NCI-H2227 (cell line): ENCODE data around the gene DLG5.

Experiments
- DNase-seq: peaks from one replicate; lab custom pipeline; 2025; ENCODE audit not compliant: unreplicated experiment; lab: John Stamatoyannopoulos, UW

The DLG5 gene

DNA sequence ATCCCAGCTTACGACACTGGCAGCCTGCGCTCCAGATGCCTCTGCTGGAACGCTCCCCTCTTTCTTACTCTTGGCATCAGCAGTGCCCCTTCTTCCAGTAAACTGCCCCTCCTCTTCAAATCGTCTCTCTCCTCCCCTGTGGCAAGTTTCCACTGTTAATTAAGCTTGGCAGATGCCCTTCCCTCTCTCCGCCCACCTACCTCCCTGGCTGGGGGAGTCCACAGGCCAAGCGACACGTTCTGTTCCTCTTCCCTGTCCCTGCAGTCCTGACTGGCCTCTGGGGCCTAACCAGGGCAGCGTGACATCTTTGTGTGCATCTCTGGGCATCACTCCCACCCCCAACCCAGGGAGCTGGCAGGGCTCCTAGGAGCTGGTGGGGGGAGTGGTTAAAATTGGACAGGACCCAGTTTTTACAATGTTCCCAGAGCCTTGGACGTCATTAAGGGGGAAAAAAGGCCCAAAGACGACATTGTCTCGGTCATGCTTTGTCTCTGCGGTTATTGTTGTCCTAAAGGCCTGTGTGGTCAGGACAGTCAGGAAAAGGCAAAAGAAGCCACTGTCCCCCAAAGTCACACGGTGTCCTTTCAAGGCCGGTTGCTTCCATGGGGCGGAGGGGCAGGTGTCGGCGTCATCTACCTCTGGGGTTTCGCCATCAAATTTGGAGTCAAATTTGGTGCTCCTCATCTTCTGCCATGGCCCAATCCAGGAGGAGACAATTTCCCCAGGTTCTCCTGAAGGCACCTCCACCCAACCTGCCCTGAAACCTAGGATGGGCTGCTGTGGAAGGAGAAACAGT, 54.2 kb downstream of the DLG5 start:
- no peak for DNase-seq

DNA sequence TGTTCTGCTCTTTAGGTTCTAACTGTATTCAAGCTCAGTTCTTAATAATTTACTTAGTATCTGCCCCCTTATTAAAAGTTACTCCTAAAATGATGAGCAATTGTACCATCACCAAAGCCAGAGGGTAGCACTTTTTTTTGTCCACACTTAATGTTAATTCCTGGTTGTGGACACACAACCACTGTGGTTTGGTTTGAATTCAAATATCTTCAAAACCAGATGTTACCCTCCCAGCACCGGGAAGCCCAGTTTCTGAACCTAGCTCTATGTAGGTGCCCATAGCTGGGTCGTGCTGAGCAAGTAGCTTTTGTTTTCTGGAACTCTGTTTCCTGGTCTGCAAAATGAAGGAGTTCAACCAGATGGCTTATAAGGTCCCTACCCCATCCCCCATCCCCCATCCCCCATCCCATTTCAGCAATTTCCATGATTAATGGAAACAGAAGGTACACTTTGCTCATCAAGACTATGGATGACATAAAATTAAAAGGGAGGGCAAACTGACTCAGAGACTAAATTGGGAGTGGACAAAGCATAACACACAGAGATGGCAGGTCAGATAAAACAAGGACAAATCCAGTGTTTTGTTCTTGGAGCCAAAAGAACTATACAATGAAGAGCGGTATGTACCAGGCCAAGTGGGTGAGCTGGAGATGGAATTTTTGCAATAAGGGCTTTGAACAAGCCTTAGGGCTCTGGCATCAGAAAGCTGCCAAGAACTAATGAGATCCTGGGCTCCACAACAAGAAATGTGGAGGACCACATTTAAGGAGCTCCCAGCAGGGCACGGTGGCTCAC, 56.7 kb downstream of the DLG5 start:
- no peak for DNase-seq

DNA sequence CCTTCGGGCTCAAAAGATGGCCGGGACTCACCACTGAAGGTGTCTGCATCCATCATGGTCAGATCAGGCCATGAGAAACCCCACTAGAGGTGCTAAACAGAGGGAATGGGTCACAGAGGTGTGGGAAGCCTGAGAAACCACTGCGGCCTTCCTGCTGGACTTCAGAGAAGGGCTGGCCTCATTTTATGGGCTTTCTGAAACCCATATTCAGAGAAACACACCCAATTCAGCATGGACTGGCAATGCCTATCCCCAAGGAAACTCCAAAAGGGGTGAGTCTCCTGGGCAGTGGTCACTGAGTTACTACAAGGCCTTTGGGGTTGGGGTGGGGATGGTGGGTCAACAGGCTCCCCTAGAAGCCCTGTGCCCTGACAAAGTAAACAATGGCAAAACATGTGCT, 58.0 kb downstream of the DLG5 start:
- no peak for DNase-seq

DNA sequence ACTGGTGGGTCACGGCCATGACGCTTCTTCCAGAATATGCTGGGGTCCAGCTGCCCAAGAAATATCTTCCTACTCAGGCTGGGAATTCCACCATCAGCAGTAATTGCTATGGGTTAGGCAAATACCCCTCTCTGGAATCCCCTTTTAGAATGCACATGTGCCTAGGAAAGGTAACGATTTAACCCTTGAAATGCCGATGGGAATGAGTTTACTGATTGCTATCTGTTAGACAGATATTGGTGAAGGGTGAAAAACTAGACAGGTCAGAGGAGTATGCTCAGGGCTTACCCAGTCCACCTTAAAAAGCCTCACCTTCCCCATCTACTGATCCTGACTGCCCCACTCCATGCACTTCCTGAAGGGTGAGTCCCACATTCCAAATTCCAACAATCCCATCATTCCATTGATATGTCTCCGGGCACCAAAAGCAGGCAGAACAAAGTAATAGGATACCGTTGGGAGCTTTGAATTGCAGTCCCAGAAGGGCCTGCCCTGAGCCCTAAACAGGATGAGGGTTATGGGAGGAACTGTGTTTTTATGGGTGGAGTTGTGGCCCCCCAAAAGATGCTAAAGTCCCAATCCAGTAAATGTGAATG, 59.3 kb downstream of the DLG5 start:
- no peak for DNase-seq

DNA sequence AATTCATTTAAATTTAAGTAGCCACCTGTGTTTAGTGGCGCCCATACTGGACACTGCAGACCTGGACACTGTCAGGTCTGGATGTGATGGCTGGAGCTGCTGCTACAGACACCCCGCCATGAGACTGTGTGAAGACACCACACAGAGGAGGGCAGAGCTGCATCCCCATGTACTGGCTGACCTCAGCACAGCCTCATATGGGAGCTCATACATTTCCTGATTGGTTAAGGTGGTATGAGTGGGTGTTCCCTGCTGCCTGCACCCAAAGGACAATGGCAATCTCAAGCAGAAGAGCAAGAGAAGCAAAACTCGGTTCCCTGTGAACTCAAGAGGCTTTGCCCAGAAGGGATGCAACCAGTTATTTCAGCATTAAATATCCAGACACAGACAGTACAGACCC, 60.0 kb downstream of the DLG5 start:
- no peak for DNase-seq

DNA sequence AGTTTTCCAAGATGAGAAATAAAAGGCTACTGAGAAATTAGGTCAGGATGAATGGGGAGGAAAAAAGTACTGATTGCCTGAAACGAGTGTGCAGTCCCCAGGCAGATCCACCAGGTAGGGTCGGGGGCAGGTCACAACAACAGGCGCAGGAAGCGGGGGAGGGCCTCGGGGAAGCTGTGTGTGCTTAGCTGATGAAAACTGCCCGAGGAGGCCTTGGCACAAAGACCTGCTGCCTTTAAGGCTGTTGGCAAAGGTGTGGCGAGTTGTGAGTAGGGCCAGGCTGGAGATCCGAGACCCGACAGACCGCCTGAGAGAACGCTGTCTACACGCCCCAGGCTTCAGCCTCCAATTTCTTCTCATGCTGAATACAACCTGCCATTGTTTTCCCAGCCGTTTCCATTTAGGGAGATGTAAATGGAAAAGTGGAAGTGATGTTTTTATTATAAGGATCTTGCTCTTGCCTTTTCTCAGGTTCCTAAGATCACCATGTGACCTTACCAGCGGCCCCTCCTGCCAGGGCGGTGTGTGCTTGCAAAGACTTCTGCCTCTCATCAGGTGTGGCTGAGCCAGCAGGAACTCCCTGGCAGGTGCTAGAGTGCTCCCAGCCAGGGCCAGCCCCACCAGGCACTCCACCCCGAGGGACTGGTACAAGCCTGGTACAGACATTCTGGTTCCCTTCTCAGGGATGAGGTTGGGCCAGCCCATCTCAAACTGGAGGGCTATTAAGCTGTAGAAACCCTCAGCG, 60.8 kb downstream of the DLG5 start:
- DNase-seq = peak; percentile 9

DNA sequence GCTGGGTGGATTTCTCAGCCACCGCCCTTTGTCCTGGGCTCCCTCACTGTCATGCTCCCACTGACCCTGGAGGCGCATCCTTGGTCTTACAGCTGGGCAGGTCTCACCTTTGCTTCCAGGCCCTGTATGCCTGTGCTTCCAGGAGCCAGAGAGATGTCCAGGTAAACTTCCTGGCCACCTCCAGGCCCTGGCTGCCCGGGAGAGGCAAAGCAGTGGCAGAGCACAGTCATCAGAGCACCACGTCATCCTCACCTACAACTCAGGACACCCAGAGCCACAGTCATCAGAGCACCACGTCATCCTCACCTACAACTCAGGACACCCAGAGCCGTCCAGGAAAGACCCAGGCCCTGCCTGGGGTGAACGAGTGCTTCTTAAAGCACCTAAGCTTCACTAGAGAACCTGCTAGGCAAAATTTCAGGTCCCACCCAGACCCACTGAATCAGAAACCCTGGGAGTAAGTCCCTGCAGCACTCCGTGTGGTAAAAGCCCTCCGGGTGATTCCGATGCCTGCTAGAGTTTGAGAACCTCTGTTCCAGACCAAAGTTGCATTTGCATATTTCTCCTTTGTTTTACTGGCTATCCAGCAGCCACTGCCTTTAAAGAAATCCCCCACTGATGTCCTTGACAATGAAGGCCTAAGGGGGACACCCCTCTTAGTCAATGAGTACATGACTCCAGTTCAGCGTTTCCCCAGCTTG, 62.3 kb downstream of the DLG5 start:
- DNase-seq = no peak

DNA sequence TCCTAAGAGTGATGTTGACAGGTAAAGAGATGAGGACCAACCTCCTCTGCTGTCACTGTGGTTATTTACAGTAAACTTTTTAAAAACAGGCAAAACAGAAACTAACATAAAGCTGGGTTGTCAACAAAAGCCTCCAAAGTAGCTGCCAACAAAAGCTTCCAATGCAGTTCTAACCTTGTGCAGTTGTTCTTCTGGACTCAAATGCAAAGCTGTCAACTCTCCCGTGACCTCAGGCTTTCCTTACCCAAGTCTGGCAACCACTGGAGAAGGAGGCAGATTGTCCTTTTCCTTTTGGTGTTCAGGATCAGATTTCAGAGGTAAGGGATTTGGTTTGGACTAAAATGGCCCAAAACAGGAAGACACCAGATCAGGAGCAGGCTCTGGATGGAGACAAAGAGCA, 63.1 kb downstream of the DLG5 start:
- no peak for DNase-seq

DNA sequence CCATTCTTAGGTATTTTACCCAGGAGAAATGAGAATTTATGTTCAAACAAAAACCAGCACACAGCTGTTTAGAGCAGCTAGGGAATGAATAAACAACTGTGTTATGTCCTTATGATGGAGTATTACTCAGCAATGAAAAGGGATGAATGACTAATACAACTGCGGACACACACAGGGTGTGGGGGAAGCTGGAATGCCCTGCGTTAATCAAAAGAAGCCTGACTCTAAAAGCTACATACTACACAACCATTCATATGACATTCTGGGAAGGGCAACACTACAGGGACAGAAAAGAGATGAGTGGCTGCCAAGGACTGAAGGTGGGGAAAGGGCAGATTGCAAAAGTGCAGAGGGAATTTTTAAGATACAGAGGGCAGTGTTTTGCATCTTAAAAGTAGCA, 64.0 kb downstream of the DLG5 start:
- no peak for DNase-seq

DNA sequence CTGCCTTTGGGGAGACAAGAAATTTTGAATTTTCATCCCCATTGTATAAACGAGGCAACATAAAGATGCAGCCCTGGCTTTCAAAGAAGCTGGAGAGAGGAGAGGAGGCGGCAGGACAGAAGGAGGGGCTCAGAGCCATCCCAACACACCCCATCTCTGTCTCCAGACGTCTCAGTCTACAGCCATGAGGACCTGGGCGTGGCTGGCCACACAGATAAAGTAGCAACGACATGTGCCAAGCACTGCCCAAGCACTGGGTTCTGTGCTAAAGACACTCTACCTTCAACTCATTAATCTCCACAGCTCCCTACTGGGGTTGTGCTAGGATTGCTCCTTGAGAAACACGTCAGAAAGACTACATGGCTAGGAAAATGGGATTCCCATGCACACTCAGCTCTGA, 65.2 kb downstream of the DLG5 start:
- no peak for DNase-seq

DNA sequence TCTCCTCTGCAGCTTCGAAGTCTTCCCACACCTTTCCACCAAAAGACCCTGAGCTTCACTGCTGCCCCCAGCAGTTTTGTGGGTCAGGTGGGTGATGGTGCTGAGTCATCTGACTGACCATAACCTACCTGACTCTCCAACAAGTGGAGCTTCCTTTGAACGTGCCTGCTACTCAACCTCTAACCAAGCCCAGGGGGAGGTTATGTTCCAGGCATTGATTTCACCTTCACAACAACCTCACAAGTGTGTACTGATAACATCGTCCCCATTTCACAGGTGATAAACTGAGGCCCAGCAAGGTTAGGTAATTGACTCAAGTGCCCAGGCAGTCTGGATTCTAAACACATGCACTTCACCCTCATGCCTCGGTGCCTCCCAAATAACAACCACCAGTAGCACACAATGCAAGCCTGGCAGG, 66.7 kb downstream of the DLG5 start:
- no peak for DNase-seq

DNA sequence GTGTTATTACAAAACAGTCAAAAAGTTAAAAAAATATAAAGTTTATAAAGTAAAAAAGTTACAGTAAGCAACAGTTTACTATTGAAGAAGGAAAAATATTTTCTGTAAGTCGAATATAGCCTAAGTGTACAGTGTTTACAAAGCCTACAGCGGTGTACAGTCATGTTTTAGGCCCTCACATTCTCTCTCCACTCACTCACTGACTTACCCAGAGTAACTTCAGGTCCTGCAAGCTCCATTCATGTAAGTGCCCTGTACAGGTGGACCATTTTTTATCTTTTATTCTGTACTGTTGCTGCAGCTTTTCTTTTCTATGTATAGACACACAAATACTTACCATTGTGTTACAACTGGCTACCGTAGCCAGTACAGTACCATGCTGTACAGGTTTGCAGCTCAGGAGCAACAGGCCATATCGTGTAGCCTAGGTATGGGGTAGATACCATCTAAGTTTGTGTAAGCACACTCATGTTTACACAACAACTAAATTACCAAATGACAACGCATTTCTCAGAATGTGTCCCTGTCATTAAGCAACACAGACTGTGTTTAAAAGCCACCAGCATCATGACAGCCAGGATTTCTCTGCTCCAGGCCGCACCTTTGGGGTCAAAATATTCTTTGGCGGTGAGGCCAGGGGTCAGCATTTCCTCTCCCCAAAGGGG, 67.2 kb downstream of the DLG5 start:
- DNase-seq = no peak

DNA sequence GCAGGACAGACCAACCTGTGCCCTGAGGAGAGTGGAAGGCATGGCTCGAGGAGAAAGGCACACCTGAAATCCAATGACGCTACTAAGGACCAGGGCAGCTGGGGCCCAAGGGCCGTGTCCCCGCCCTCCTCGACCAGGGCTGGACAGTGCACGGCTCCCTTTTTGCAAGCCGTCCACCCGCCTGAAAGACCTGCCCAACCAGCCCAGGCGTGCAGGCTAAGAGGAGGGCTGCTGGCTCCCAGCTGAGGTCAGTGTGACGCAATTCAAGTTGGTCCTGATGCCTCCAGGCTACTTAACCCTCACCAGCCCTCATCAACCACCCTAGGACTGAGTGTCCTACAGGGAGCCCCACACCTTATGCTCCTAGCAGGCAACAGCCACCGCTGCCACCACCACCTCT, 69.3 kb downstream of the DLG5 start:
- no peak for DNase-seq

DNA sequence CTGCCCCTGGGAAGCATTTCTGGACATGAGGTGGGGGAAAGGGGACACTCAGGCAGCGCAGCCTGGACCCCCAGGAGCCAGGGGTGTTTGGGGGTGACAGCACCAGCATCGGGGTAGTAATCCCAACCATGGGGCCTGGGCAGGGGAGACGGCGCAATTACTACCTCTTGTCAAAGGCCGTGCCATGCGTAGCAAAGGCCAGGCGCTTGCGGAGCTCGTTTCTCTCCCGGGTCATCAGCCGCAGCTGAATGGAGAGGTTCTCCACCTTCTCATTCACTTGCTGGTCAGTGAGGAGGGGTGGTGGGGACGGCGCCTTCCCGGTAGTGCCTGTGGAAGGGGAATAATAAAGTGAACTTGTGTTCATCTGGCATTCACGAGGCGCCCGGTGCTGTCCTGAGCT, 70.0 kb downstream of the DLG5 start:
- no peak for DNase-seq

DNA sequence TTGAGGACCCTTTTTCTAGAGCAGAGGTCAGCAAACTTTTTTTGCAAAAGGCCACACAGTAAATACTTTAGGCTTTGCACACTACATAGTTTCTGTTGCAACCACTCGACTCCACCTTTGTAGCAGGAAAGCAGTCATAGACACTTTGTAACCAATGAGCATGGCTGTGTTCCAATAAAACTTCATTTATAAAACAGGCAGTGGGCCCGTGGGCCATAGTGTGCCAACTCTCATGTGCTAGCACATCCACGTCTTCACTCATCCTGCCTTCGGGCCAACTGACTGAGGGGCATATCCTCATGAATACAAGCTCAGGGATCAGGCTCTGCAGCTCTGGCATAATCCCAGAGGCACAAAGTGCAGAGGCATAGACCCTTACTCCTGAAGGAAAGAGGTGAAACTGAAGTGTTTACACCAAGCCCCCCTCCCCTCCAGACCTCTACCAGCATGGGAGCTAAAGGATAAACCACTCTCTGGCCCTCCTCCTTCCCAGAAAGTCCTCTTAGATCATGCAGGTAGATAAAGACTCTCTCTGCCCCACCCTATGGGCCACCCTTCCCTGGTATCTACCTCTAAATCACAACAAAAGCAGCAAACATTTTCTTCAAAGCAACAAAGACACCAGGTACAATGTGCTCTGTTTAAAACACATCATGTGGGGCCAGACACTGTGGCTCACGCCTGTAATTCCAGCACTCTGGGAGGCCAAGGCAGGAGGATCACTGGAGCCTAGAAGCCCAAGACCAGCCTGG, 71.0 kb downstream of the DLG5 start:
- no peak for DNase-seq

DNA sequence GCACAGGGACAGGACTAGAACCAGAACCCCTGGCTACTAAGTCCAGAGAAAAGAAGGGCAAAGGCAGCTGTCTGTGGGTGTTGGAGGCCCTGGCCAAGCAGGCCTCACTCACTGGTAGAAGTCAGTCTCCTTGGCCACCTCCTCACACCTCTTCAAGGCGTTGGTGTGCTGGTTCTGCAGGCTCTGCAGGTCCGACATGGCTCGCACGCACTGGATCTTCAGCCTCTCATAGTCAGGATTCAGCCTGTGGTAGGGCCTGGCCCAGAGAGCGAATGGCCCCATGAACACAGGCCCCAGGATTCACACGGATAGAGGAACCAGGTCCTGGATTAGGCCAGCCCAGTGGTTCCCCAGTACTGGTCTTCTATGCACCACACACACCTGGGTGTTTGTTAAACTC, 72.4 kb downstream of the DLG5 start:
- DNase-seq = no peak

DNA sequence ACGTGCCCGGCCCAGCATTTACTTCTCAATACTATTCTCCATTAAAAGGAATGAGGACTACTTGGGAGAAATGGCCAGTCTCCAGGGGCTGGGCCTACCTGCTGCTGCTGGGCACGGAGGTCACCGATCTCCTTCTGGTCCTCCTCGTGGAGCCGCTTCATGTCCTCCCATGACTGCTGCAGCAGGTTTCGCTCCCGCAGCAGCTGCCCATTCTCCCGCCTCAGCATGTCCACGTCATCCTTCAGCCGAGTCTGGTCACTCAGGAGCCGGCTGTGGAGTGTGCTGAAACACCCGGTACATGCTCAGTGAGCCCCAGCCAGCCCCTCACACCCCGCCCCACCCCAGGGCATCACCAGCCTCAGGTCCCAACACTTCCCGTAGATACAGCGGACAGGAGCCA, 73.3 kb downstream of the DLG5 start:
- DNase-seq = no peak

DNA sequence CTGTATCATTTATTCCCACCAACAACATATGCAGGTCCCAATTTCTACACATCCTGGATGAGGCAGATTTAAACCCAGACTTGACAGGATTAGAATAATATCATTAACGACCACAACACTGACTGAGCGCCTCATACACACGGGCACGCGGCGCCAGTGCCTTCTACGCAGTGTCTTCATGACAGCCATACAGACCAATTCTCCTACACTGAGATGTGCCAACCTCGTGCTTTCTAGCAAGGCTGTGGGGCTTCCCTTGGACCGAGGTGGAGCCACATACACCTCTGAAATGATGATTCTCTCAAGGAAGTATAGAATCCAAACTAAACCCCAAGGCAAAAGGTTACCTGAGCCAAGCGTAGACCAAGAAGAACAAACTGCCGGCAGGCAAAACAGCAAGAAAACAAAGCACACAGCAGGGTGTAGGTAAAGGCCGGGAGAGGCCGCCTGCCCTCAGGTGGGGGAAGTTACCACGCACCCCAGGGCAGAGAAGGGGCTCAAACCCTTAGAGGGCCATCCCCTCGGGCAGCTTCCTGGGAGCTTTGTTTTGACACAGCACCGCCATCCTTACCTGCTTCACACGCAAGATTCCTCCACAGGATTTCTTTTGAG, 75.8 kb downstream of the DLG5 start:
- DNase-seq = no peak

DNA sequence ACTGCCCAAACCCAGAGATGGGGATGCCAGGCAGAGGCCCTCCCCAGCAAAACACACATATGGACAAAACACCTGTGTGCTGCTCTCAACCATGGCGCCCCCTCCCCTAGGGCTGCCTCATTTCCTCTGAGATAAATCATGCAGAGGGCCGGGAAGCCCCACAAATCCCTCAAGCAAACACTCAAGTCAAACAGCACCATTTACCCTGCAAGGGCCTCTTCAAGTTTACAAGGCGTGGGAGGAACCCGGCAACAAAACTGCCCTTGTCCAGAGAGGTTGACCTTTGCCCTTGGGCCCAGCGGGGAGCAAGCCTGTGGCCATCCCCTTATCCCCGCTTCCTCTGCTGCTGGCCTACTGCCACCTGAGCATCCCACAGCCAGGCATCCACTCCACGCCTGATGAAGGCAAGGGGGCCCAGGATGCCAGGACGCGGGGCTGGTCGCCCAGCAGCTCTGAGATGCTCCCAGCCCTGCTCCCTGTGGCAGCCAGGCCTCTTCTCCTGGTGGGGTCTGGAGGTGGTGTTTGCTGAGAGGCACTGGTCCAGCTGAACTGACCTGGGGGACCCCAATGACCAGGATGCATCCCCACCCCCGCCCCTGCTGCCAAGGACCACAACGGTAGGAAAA, 77.4 kb downstream of the DLG5 start:
- peak; percentile 10 for DNase-seq
